Lower leg skin (tissue), 4 donors: Measurements from ENCODE around the gene PRMT7. TPM values are rescaled to one million over a fixed set of nuclear protein-coding genes. Genes with fewer than 3 reads are reported as not detected.

Experiments
- DNase-seq, 2 donors: peaks; one replicate each; pipeline ENCODE4 v3.0.0-alpha.2; 2019; ENCODE audit warnings: low spot score in 2 of 2
- H3K4me3 ChIP-seq: fragments of 200-600 bp; sonication (generic); 2 replicates; pipeline ENCODE4 v1.5.1; 2017; ENCODE audit warnings: mild to moderate bottlenecking, low read depth; ENCODE audit not compliant: poor library complexity, severe bottlenecking
- CTCF ChIP-seq, 3 donors: fragments of 450-650 bp; IDR thresholded peaks; one replicate each; pipeline ENCODE4 v1.5.1; 2016; ENCODE audit warnings: antibody characterized with exemption in 3 of 3, mild to moderate bottlenecking in 3 of 3, moderate library complexity in 2 of 3
- POLR2A ChIP-seq, 2 donors: fragments of 450-650 bp; IDR thresholded peaks; one replicate each; pipeline ENCODE4 v1.6.1; 2016 to 2017; ENCODE audit warnings: antibody characterized with exemption in 2 of 2, mild to moderate bottlenecking in 1 of 2, moderate library complexity in 1 of 2
- WGBS, 2 donors: methylation state at CpG; one replicate each; pipeline ENCODE4 v1.1.5; 2018; 5-methylcytosine and 5-hydroxymethylcytosine counted together
- intact Hi-C: fragments of 100-400 bp; cut with DNase I; formaldehyde crosslinking; loops from one replicate; pipeline ENCODE4 v1.15.0; 2023; ENCODE audit warnings: low total_unique reads
- total RNA-seq, 4 donors: library from RNA; depleted of rRNA; stranded (reverse); fragments of >200 nt; gene quantifications; one replicate each; pipeline ENCODE4 v1.1.0, GENCODE V29; 2016

PRMT7 gene
- total RNA-seq, 4 donors from 2014 or later: 29.9 to 62.4 (median 45.9) TPM

GRCh38 chr16:68273896-68274295, 36.9 kb upstream of the PRMT7 start:
- intact Hi-C loops: no loop called here
- no peak overlapping the region for H3K4me3 ChIP-seq
- WGBS, 2 donors: 75 to 94% methylated on average over 8 of the region's 8 CpGs
- TF ChIP-seq CTCF (IDR thresholded peaks at IDR 0.05): no peak
- no peak for DNase-seq

GRCh38 chr16:68274441-68274840, 36.4 kb upstream of the PRMT7 start:
- intact Hi-C loops: no loop called here
- no peak for TF ChIP-seq CTCF (IDR thresholded peaks at IDR 0.05)
- WGBS, 2 donors: 75 to 84% methylated on average over 4 of the region's 4 CpGs
- H3K4me3 ChIP-seq: no peak overlapping the region
- no peak for DNase-seq

- TF ChIP-seq POLR2A (IDR thresholded peaks at IDR 0.05): no peak
- no peak for TF ChIP-seq CTCF (IDR thresholded peaks at IDR 0.05)
- H3K4me3 ChIP-seq: no peak overlapping the region
- no peak for DNase-seq
- 34 to 44% methylated on average over 4 of the region's 4 CpGs for whole genome bisulfite sequencing, 2 donors
- intact Hi-C loops: no loop called here
Observed at GRCh38 chr16:68275611-68276191, 35.1 kb upstream of the PRMT7 start.

GRCh38 chr16:68276223-68276622, 34.6 kb upstream of the PRMT7 start:
- no peak overlapping the region for H3K4me3 ChIP-seq
- no peak for DNase-seq
- intact Hi-C loops: no loop called here
- TF ChIP-seq CTCF (IDR thresholded peaks at IDR 0.05): no peak
- no peak for TF ChIP-seq POLR2A (IDR thresholded peaks at IDR 0.05)
- 48 to 51% methylated on average over 3 of the region's 3 CpGs for WGBS, 2 donors

- intact Hi-C loops: no loop called here
- WGBS, 2 donors: 79 to 84% methylated on average over 13 of the region's 13 CpGs
- no peak overlapping the region for H3K4me3 ChIP-seq
- no peak for DNase-seq
- TF ChIP-seq POLR2A (IDR thresholded peaks at IDR 0.05): no peak
- TF ChIP-seq CTCF (IDR thresholded peaks at IDR 0.05): no peak
Observed at GRCh38 chr16:68279726-68280558, 30.9 kb upstream of the PRMT7 start.
